ENCODE results near the gene IRF2BPL.

IRF2BPL gene

GRCh38 chr14:77055981-77056380, 27.5 kb upstream of the IRF2BPL start:
- Histone ChIP-seq H3K27ac (replicated peaks) (no peak overlapping the region), H3K27me3 (ENCODE audit: insufficient read depth, poor library complexity, severe bottlenecking) (no peaks in the 10 kb centered on the region), H3K4me3 (replicated peaks; ENCODE audit: insufficient read depth, low read length) (no peak overlapping the region)
- no peak for TF ChIP-seq SPI1 (IDR thresholded peaks at IDR 0.05; ENCODE audit: borderline replicate concordance, low read depth)
- TF ChIP-seq REST (IDR thresholded peaks at IDR 0.05; ENCODE audit: insufficient replicate concordance, low read depth), result no peak
- no peak for TF ChIP-seq GABPA (IDR thresholded peaks at IDR 0.05; ENCODE audit: low read depth)
- TF ChIP-seq CTCF (IDR thresholded peaks at IDR 0.05; ENCODE audit: insufficient read depth, low read length), result no peak
- no peak for TF ChIP-seq POLR2AphosphoS5 (IDR thresholded peaks at IDR 0.05; ENCODE audit: low read depth)
- no peak for DNase-seq (ENCODE audit: low read depth in 1 of 2, low spot score in 1 of 2)

GRCh38 chr14:77055306-77055705, 26.8 kb upstream of the IRF2BPL start:
- no peak for DNase-seq (ENCODE audit: low read depth in 1 of 2, low spot score in 1 of 2)
- Histone ChIP-seq H3K27me3 (ENCODE audit: insufficient read depth, poor library complexity, severe bottlenecking) (no peaks in the 10 kb centered on the region), H3K27ac (replicated peaks) (no peak overlapping the region)

More at GRCh38 chr14:77055306-77055705, 26.8 kb upstream of the IRF2BPL start:
- H3K4me3 ChIP-seq (replicated peaks; ENCODE audit: insufficient read depth, low read length), result no peak overlapping the region
- TF ChIP-seq POLR2AphosphoS5 (IDR thresholded peaks at IDR 0.05; ENCODE audit: low read depth), result no peak
- no peak for TF ChIP-seq CTCF (IDR thresholded peaks at IDR 0.05; ENCODE audit: insufficient read depth, low read length)
- TF ChIP-seq REST (IDR thresholded peaks at IDR 0.05; ENCODE audit: insufficient replicate concordance, low read depth), result no peak
- TF ChIP-seq SPI1 (IDR thresholded peaks at IDR 0.05; ENCODE audit: borderline replicate concordance, low read depth), result no peak
- TF ChIP-seq GABPA (IDR thresholded peaks at IDR 0.05; ENCODE audit: low read depth), result no peak

Measured in HL-60 (cell line).